H1 (cell line): ENCODE results near the gene BCAS3.

Experiments used
- EGR1 ChIP-seq: IDR thresholded peaks from 2 replicates; pipeline ENCODE4 v1.6.1; 2011; ENCODE audit warnings: low read depth, low read length, borderline replicate concordance
- EP300 ChIP-seq, 2 experiments: IDR thresholded peaks; 1 replicate in 1 of 2; 2 replicates in 1 of 2; pipeline ENCODE4 v1.6.1; 2011 to 2012; ENCODE audit warnings: low read depth in 2 of 2, low read length in 2 of 2, mild to moderate bottlenecking in 2 of 2, borderline replicate concordance in 1 of 2, inconsistent platforms in 1 of 2, moderate library complexity in 1 of 2
- EZH2 ChIP-seq: fragments of 200-600 bp; sonication (generic); IDR thresholded peaks from 2 replicates; pipeline ENCODE4 v1.7.1; 2012; ENCODE audit warnings: low read depth, mild to moderate bottlenecking, moderate library complexity, low read length, inconsistent platforms; ENCODE audit not compliant: severe bottlenecking
- GABPA ChIP-seq: IDR thresholded peaks from 2 replicates; pipeline ENCODE4 v1.6.1; 2011; ENCODE audit warnings: mild to moderate bottlenecking, low read length, moderate library complexity, borderline replicate concordance; ENCODE audit not compliant: insufficient read depth
- PHF8 ChIP-seq: fragments of 200-600 bp; sonication (generic); conservative IDR thresholded peaks from 2 replicates; pipeline ENCODE4 v1.7.1; 2012; ENCODE audit warnings: low read depth, mild to moderate bottlenecking, inconsistent platforms, low read length, moderate library complexity
- POLR2A ChIP-seq, 2 experiments: IDR thresholded peaks; 1 replicate in 1 of 2; 2 replicates in 1 of 2; pipeline ENCODE4 v1.6.1; 2011; ENCODE audit warnings: low read depth in 2 of 2, low read length in 2 of 2, mild to moderate bottlenecking in 2 of 2; ENCODE audit errors: control extremely low read depth in 1 of 2
- RAD21 ChIP-seq, 2 experiments: IDR thresholded peaks in 1 of 2; conservative IDR thresholded peaks in 1 of 2; 2 replicates each; pipeline ENCODE4 v1.6.1; 2011; ENCODE audit warnings: low read depth in 2 of 2, low read length in 2 of 2, improper control_type of control experiment in 1 of 2, inconsistent platforms in 1 of 2, mild to moderate bottlenecking in 1 of 2, moderate library complexity in 1 of 2
- TF ChIP-seq, protein P1 (sequence below): IDR thresholded peaks from 2 replicates; pipeline ENCODE4 v1.6.1; 2011; ENCODE audit warnings: low read length, improper control_type of control experiment
- TF ChIP-seq, protein P2 (sequence below): IDR thresholded peaks from 2 replicates; pipeline ENCODE4 v1.6.1; 2011; ENCODE audit warnings: low read depth, mild to moderate bottlenecking, low read length; ENCODE audit not compliant: insufficient read depth
- TF ChIP-seq, protein P3 (sequence below): IDR thresholded peaks from 2 replicates; pipeline ENCODE4 v1.6.1; 2012; ENCODE audit warnings: inconsistent platforms

DNA sequence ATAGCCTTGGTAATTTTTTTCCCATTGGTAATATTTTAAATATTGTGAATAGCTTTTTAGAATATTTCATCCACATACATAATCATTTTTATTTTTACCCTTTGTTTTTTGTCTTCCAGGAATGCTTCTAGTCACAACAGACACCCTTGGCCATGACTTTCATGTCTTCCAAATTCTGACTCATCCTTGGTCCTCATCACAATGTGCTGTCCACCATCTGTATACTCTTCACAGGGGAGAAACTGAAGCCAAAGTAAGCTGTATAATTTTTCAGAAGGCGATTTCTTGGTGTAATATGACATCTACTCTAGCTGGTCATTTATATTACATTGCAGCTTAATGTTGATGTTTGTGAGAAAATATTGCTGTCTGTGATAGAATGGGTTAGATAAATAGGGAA is 269.4 kb downstream of the BCAS3 start:
- TF ChIP-seq RAD21 (IDR thresholded peaks at IDR 0.05 in 1 of 2, conservative IDR thresholded peaks at IDR 0.05 in 1 of 2; ENCODE audit: low read depth in 2 of 2, low read length in 2 of 2) (no peak), GABPA (no peak), POLR2A (IDR thresholded peaks at IDR 0.05; ENCODE audit: control extremely low read depth in 1 of 2, low read depth in 2 of 2, low read length in 2 of 2) (no peak), PHF8 (no peak), EP300 (IDR thresholded peaks at IDR 0.05; ENCODE audit: borderline replicate concordance in 1 of 2, low read depth in 2 of 2, low read length in 2 of 2) (no peak), EGR1 (no peak), EZH2 (no peak)
- TF ChIP-seq, protein P1, sequence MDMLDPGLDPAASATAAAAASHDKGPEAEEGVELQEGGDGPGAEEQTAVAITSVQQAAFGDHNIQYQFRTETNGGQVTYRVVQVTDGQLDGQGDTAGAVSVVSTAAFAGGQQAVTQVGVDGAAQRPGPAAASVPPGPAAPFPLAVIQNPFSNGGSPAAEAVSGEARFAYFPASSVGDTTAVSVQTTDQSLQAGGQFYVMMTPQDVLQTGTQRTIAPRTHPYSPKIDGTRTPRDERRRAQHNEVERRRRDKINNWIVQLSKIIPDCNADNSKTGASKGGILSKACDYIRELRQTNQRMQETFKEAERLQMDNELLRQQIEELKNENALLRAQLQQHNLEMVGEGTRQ, result no peak
- TF ChIP-seq, protein P2, sequence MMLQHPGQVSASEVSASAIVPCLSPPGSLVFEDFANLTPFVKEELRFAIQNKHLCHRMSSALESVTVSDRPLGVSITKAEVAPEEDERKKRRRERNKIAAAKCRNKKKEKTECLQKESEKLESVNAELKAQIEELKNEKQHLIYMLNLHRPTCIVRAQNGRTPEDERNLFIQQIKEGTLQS, result no peak
- TF ChIP-seq, protein P3, sequence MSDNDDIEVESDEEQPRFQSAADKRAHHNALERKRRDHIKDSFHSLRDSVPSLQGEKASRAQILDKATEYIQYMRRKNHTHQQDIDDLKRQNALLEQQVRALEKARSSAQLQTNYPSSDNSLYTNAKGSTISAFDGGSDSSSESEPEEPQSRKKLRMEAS, result no peak
